Pons (tissue), 1 donor: Measurements from ENCODE around the gene APBA2.
"Not testable (repeated sequence)": the region's sequence is repeated elsewhere in the genome, so short reads cannot be mapped to it uniquely, and the experiment has no call there.

Experiments
- DNase-seq: peaks from one replicate; pipeline ENCODE4 v3.0.0-alpha.2; 2016; ENCODE audit warnings: low spot score

Gene APBA2

DNA sequence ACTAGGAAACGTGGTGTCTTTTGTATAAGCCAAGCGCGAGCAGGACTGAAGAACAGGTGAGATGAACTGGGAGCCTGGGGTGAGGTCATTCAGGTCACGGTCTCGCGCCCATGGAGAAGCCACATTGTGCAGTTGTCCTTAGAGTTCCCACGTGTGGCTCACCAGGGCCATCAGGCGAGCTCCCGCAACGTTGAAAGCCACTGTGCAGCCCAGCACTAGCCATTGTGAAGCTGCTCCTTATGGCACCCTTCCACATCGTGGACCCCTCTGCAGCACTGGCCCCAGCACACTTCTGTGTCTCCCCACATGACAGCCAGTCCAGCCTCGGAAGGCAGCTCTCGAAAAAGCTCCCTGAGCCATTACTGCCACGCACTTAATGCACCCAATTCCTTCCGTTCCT lies 7.6 kb upstream of the APBA2 start:
- no peak for DNase-seq

DNA sequence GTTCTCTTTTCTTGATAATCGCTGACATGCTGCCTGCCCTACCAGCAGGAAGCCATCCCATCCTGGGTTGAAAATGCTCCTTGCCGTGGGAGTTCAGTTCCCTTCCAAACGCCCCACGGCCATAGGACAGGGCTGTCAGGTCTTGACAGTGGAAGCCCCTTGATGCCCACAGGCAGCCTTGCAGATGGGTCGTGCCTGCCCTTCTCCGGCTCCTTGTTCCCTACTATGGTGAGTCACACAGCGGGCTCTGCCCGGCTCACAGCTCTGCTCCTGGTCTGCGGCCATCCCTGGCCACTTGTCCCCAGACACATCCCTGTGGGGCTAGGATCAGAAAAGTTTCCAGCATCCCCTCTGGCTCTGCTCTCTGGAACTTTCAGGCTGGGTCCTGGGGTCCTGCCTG lies 6.2 kb upstream of the APBA2 start:
- DNase-seq = no peak

DNA sequence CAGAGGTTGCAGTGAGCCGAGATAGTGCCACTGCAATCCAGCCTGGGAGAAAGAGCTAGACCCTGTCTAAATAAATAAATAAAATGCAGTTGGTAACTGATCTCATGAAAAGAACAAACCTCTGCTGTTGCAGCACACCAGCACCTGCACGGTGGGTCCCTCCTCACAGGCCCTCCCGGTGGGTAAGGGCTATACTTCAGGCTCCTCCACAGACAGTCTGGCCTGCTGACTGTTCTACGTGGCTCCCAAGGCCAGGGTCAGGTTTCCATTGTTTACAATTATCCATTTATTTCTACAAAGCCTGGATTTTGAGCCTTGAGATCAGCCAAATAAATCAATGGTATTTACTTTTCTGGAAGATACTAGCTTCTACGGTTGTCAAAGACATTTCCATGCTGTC lies 5.1 kb upstream of the APBA2 start:
- no peak for DNase-seq

DNA sequence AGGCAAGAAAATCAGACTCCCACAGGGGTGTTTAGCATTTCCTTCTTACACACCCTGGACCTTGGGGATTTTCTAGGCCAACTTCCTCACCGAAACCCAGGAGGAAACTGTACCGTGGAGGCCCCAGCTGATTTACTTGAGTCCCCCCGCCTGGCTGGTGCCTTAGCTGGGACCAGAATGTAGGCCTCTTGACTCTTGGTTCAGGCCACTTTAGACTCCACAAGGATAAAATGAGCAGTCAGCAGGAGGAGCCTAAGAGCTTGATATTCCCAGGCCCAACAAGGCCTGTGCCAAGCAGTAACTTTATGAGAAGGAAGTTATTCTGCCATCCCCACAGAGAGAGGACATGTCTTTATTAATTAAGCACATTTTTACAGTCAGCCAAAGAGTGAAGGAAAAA lies 4.6 kb upstream of the APBA2 start:
- peak; percentile 37 for DNase-seq

- DNase-seq = no peak
Observed at GRCh38 chr15:28881600-28881999, 4.2 kb upstream of the APBA2 start.

DNA sequence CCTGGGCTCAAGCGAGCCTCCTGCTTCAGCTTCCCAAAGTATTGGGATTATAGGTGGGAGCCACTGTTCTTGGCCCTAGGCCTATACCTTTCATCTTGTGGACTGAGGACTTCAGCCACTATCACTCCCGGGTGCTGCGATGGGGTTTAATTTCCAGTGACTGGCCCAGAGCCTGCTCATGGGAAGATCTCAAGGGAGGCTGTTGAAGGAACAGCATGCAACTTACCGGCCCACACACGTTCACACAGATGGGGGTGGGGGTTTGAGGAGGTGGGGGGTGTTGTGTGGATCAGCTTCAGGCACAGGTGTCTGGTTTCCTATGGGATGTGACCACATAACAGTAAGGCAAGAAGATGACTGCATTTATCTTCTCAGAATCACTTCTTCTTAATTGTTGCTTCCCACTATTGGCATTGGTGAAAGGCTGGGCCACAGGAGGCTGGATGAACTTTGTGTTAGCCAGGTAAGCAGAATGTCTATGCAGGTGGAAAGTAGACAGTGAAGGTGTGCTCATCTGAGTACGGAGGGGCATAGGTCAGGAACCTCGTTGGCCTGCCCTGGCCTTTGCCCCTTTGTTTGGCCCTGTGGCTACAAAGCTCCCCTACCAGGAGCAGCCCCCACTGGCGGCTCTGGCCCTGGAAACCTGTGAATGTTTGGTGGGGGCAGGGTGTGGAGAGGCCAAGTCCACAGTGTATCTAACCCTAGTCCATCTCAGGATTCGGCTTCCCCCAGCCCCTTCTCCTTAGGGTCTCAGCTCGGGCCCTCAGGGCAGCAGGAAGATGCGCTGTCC lies 1.4 kb upstream of the APBA2 start:
- DNase-seq = no peak

DNA sequence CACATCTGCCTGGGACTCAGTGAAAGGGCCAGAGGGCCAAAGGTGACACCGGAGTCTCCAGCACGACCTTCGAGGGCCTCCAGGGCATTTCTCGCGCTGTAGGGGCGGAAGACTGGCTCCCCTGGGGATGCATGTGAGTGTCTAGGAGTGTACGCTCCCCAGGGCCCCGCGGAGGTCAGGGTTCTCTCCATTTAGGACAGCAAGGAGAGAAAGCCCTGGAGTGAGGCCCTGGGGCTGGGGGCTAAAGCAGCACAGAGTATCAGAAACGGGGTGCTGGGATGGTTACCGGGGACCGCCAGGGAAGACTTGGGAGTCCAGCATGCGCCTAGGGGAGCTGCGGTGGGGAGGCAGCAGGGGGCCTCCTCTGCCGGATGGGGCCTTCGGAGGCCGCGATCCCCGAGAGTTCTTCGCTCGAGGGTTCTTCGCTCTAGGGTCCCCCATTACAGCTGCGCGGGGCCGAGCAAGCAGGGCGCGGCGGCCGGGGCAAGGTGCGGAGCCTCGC lies 595 bp upstream of the APBA2 start:
- no peak for DNase-seq

DNA sequence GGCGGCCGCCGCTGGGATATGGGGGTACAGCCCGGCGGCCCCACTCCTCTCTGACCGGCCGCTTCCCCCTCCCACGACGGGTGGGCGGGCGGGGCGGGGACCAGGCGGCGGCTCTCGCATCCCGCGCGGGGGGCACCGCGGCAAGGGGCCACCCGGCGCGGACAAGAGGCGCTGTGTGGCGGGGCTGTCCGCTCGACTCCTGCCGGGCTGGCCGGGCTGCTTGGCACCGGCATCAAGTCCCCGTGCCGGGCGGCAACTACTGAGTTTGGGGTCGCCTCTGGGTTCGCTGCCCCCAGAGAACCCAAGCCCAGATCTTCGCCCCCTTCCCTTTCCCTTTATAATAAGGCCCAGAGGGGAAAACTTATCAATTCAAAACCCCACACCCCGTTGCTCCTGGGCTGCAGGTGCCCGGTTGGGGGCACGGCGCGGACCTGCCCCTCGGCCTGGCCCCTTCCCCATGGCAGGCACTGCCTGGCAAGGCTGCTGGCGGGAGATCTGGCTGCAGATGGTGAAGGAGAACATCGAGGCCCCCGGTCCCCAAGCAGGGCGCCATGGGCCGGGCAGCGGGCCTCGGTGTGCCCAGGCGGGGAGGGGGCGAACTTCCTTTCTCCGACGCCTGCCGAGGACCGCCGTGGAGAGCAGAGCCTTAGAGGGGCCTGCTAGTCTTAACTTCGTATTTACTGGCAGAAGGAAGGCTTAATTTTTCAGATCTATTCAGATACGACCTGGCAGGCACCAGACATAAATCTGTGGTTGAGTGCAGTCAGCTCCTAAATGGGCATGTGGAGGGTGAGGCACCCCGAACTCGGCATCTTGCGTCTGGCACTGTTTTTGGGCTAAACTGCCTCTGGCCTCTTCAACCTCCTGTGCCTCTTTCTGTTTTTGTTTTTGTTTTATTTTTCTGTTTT lies 911 bp downstream of the APBA2 start:
- DNase-seq = no peak

DNA sequence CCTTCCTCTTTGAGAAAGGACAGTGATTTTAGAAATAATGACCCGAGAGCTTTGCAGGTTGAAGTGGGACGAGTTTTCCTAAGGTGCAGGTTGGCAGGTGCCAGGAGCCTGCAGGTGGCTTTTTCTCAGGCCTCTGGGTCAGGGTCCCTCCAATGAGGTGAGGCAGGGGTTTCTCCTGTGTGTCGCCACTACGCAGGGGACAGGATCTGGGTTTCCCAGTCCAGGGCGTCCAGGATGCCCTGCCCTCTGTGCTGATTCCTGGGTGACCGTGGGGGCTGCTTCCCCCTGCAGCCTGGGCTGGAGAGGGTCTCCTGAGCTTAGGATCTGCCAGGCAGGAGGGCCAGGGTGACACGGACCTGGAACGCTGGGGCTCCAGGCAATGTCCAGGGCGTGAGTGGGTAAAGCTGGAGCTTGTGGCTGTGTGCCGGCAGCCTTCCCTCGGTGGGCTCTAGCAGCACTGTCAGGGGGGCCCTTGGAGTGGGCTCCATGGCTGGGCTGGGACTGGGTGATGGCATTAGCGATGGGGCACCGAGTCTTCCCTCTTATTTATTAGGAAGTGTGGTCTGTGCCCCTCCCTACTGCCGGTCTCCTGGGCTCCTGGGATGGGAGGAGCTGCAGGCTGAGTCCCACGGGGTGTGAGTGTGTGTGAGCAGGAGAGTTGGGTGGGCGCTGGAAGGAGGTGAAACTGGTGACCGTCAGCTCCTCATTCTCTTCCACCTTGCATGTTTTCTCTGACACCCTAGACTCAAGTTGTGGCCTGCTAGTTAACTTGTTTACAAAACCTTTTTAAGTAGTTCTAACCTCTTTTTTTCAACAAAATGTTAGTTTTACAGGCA lies 1.8 kb downstream of the APBA2 start:
- DNase-seq = no peak

- DNase-seq = no peak
Observed at GRCh38 chr15:28888302-28888894, 2.6 kb downstream of the APBA2 start.

GRCh38 chr15:28888900-28889299 lies 3.1 kb downstream of the APBA2 start:
- DNase-seq = no peak

- DNase-seq = no peak
Observed at GRCh38 chr15:28889346-28889745, 3.6 kb downstream of the APBA2 start.

GRCh38 chr15:28889871-28890270 lies 4.1 kb downstream of the APBA2 start:
- not testable (repeated sequence) for DNase-seq

- not testable (repeated sequence) for DNase-seq
Observed at GRCh38 chr15:28890291-28890690, 4.5 kb downstream of the APBA2 start.

DNA sequence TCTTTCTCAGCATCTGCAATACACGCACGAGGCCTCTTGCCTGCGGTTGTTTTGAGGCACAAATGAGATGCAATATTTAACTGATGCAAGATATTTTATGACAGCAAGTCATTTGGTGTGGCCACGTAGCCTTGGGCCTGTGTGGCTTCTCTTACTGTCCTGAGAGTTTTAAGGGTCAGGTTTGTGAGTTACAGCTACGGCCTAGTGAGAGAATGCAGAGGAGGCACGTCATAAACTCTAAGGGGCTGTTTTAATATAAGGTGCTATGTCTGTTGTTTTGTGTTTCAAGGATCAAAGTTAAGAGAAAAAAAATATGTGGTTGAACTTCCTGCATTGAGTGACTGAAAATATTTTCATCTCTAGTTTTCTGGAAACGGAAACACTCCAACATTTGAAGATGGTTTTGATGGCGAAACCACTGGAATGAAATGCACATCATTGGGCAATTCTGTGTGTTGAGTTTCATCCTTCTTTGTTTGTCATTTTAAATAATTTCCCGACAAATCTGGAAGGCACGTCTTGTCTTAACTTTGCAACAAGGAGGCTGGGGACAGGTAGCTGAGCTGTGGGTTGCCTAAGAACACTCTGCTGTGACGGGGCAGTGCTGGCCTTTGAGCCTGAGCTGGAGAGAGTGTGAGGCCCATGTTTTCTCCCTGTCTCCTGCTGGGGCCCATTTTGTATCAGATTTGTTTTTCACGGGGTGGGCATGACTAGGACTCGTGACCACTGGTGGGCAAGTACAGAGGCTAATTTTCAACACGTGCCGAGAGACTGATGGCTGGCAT lies 5.1 kb downstream of the APBA2 start:
- DNase-seq = no peak

GRCh38 chr15:28891588-28891987 lies 5.8 kb downstream of the APBA2 start:
- DNase-seq = no peak

DNA sequence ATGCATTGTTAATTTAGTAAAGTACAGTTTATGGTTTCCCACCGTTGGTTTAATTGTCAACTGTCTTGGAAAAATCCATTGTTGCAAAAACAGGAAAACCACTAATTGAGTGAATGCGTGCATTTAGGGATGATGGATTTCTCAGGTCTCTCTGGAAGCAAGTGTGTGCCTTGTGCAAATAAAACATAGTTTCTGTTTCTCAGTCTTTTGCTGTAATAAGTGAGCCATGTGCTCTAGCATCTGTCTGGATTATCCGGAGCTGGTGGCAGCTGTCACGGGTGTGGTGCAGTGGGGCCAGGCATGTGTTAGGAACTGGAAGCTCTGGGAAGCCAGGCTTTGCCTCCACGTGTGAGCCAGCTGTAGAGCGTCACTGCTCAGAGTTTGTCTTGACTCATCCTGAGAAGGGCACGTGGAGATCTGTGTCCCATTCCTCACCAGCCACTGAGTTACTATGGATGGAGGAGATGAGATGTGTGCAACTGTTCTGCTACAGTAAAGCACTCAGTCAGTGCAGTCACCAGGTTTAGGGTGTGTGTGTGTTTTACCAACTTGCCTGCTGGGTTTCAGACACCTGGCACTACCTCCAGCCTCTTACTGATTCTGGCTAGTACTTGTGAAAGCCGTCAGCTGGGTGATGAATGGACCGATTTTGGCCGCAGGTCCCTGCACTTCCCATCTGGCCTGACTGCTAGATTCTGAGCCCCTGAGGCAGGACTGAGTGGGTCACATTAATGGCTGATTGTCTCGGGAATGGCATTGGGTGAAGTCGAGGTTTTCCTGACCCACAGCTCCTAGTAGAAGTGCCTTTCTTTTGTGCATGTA lies 7.2 kb downstream of the APBA2 start:
- no peak for DNase-seq

GRCh38 chr15:28894631-28895030 lies 8.9 kb downstream of the APBA2 start:
- DNase-seq = no peak

GRCh38 chr15:28895146-28895545 lies 9.4 kb downstream of the APBA2 start:
- DNase-seq = no peak

- no peak for DNase-seq
Observed at GRCh38 chr15:28895566-28895965, 9.8 kb downstream of the APBA2 start.
